OCI-LY1 (cell line): ENCODE measurements around the gene CMTM8.

Source experiments
- CTCF ChIP-seq: fragments of 200-600 bp; sonication (generic), shearing (Covaris generic); IDR thresholded peaks from 2 replicates; pipeline ENCODE4 v1.5.1; 2017; ENCODE audit warnings: mild to moderate bottlenecking, antibody characterized with exemption, low read length, moderate library complexity, mixed read lengths
- EZH2 ChIP-seq: fragments of 200-600 bp; sonication (generic), shearing (Covaris generic); IDR thresholded peaks from 2 replicates; pipeline ENCODE4 v1.8.0; 2017; ENCODE audit warnings: borderline replicate concordance, mixed run types, mild to moderate bottlenecking, antibody characterized with exemption, low read length, moderate library complexity, mixed read lengths

GRCh38 chr3:32245200-32245599 lies 6.7 kb downstream of the CMTM8 start:
- no peak for TF ChIP-seq CTCF
- TF ChIP-seq EZH2, result no peak
